ENCODE results near the gene IGDCC3. TPM values are rescaled to one million over a fixed set of nuclear protein-coding genes. Genes with fewer than 3 reads are reported as not detected.
A peak's percentile ranks its signal among the peaks of the same experiment; 100 is the strongest.

Gene IGDCC3
- total RNA-seq, 4 donors from 2014 or later, result not detected

DNA sequence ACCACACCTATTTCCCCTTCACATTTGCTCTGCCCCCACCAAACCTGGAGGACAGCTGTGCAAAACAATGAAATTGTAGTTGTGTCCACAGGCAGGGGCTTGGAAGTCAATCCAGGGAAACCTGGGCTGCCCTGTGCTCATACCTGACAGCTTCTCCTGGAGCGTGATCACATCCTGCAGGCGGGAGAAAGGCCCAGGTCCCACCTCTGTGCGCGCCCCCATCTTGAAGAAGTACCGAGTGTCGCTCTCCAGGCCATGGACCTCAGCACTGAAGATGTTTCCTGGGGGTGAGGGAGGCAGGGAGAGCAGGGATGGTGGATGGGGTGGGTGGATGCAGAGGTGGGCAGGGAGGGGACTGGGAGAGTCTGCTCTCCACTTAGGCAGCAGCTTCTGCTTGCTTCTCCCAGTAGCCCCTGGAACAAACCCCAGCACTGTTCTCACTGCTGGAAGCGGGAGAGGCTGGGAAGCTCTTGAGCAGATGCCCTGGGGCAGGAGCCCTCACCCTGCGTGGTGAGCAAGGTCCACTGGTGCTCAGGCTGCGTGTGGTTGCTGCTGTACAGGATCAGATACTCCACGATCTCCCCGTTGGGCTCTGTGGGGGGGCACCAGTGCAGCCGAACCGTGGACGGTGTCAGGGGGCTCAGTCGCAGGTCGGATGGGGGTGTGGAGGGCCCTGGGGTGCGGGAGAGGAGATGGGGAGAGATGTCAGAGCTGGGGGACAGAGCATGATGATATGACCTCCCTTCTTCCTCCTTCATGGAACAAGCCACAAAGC is 10.7 kb upstream of the IGDCC3 start:
- 70 to 83% methylated on average over 15 of the region's 17 CpGs for WGBS, 2 donors
- Histone ChIP-seq H3K4me1 (peaks cover 0 to 26% (median 8%) of the 10 kb centered on the region in 4 donors), H3K9me3 (no peaks in the 10 kb centered on the region), H3K27ac (no peak overlapping the region), H3K27me3 (no peaks in the 10 kb centered on the region), H3K36me3 (no peaks in the 10 kb centered on the region), H3K4me3 (no peak overlapping the region)
- no peak for DNase-seq (ENCODE audit: low spot score in 2 of 2)
- no peak for TF ChIP-seq CTCF (IDR thresholded peaks at IDR 0.05)
- no peak for TF ChIP-seq EP300 (IDR thresholded peaks at IDR 0.05)

DNA sequence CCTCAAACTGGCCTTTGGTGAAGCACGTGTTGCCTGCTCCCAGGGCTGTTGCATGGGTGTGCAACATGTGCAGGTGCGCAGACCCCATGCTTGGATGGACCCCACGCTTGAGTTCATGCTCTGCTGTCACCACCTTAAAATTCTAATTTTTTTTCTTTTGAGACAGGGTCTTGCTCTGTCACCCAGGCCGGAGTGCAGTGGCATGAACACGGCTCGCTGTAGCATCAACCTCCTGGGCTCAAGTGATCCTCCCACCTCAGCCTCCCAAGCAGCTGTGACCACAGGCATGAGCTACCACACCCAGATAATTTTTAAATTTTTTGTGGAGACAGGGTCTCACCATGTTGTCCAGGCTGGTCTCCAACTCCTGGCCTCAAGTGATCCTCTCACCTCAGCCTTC is 9.1 kb upstream of the IGDCC3 start:
- Histone ChIP-seq H3K27me3 (no peaks in the 10 kb centered on the region), H3K36me3 (no peaks in the 10 kb centered on the region), H3K4me1 (peaks cover 0 to 26% (median 8%) of the 10 kb centered on the region in 4 donors), H3K9me3 (no peaks in the 10 kb centered on the region), H3K27ac (no peak overlapping the region), H3K4me3 (no peak overlapping the region)
- no peak for DNase-seq (ENCODE audit: low spot score in 2 of 2)
- WGBS, 2 donors, result 87 to 98% methylated on average over 6 of the region's 6 CpGs
- no peak for TF ChIP-seq CTCF (IDR thresholded peaks at IDR 0.05)
- no peak for TF ChIP-seq POLR2A (IDR thresholded peaks at IDR 0.05)
- no peak for TF ChIP-seq EP300 (IDR thresholded peaks at IDR 0.05)

- Histone ChIP-seq H3K27ac (no peak overlapping the region), H3K9me3 (no peaks in the 10 kb centered on the region), H3K4me3 (no peak overlapping the region), H3K4me1 (peaks cover 0 to 26% (median 8%) of the 10 kb centered on the region in 4 donors), H3K27me3 (no peaks in the 10 kb centered on the region), H3K36me3 (no peaks in the 10 kb centered on the region)
- no peak for DNase-seq (ENCODE audit: low spot score in 2 of 2)
- WGBS, 2 donors, result 80 to 89% methylated on average over 6 of the region's 6 CpGs
- TF ChIP-seq POLR2A (IDR thresholded peaks at IDR 0.05) (no peak), EP300 (IDR thresholded peaks at IDR 0.05) (no peak), CTCF (IDR thresholded peaks at IDR 0.05) (no peak)
Measured at GRCh38 chr15:65386376-65386775, 8.6 kb upstream of the IGDCC3 start.

- H3K4me3 ChIP-seq, result peak overlapping the region; percentile 17 to 49 (median 44)
Measured at GRCh38 chr15:65385870-65386258, 8.1 kb upstream of the IGDCC3 start.

More at GRCh38 chr15:65385870-65386258, 8.1 kb upstream of the IGDCC3 start:
- TF ChIP-seq POLR2A (IDR thresholded peaks at IDR 0.05), result no peak
- TF ChIP-seq CTCF (IDR thresholded peaks at IDR 0.05), result no peak
- no peak for TF ChIP-seq EP300 (IDR thresholded peaks at IDR 0.05)
- Histone ChIP-seq H3K27me3 (no peaks in the 10 kb centered on the region), H3K9me3 (no peaks in the 10 kb centered on the region), H3K36me3 (no peaks in the 10 kb centered on the region), H3K4me1 (peaks cover 0 to 26% (median 8%) of the 10 kb centered on the region in 4 donors), H3K27ac (peak overlapping the region in 2 of 4 donors; percentile 25 to 58)
- no peak for DNase-seq (ENCODE audit: low spot score in 2 of 2)
- WGBS, 2 donors, result 9 to 24% methylated on average over 10 of the region's 10 CpGs

All from tibial nerve (tissue), 4 donors.